ENCODE results near the gene SPATA17.
"Not testable (repeated sequence)": the region's sequence is repeated elsewhere in the genome, so short reads cannot be mapped to it uniquely, and the experiment has no call there.

SPATA17 gene

DNA sequence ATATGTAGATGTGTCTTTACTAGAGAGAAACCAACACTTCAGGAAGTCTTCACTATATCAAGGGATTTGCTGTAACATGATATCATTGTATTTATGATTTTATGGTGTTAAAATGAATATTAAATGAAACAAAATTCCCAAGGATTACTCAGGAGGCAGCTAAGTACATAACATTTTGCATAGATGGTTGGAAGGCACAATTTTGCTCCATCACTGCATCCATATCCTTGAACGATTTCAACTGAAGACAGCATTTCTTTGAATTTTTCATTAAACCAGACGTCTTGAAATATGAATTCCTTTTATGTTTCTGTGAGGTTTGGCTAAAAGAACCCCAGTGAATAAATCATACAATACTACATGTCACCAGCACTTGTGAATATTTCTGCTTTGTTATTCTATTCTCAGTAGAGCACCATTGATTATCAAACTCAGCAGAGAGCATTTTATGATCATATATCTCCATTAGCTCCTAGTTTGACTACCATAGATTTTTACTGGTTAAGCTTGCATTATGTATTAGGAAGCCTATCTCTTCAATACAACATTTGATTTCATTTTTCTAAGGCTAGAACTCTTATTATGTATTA lies 37.3 kb downstream of the SPATA17 start:
- no peak for TF ChIP-seq TAF1 (IDR thresholded peaks at IDR 0.05; ENCODE audit: low read depth, low read length)
- TF ChIP-seq POU2F2 (IDR thresholded peaks at IDR 0.05; ENCODE audit: low read depth, low read length), result no peak
- no peak for TF ChIP-seq POLR2AphosphoS5 (IDR thresholded peaks at IDR 0.05; ENCODE audit: low read depth, low read length)
- no peak for TF ChIP-seq SPI1 (IDR thresholded peaks at IDR 0.05; ENCODE audit: low read depth, low read length)
- no peak for TF ChIP-seq POLR2A (IDR thresholded peaks at IDR 0.05; ENCODE audit: low read depth, low read length)
- TF ChIP-seq PAX5 (IDR thresholded peaks at IDR 0.05; ENCODE audit: insufficient read depth, low read length, severe bottlenecking), result no peak
- DNase-seq (ENCODE audit: insufficient read length, low spot score) (no peak), FAIRE-seq (no peak)

- FAIRE-seq (no peak), DNase-seq (ENCODE audit: insufficient read length, low spot score) (no peak)
- TF ChIP-seq SPI1 (IDR thresholded peaks at IDR 0.05; ENCODE audit: low read depth, low read length) (0 out of 2 replicates have a peak, but pooled peaks have one; percentile 8), POLR2AphosphoS5 (IDR thresholded peaks at IDR 0.05; ENCODE audit: low read depth, low read length) (no peak)
Measured at GRCh38 chr1:217673387-217673786, 42.2 kb downstream of the SPATA17 start.

GRCh38 chr1:217674028-217674729 lies 43.0 kb downstream of the SPATA17 start:
- FAIRE-seq (no peak), DNase-seq (ENCODE audit: insufficient read length, low spot score) (no peak)
- TF ChIP-seq TAF1 (IDR thresholded peaks at IDR 0.05; ENCODE audit: low read depth, low read length) (no peak), SPI1 (IDR thresholded peaks at IDR 0.05; ENCODE audit: low read depth, low read length) (no peak), POLR2AphosphoS5 (IDR thresholded peaks at IDR 0.05; ENCODE audit: low read depth, low read length) (no peak), PAX5 (IDR thresholded peaks at IDR 0.05; ENCODE audit: insufficient read depth, low read length, severe bottlenecking) (no peak)

DNA sequence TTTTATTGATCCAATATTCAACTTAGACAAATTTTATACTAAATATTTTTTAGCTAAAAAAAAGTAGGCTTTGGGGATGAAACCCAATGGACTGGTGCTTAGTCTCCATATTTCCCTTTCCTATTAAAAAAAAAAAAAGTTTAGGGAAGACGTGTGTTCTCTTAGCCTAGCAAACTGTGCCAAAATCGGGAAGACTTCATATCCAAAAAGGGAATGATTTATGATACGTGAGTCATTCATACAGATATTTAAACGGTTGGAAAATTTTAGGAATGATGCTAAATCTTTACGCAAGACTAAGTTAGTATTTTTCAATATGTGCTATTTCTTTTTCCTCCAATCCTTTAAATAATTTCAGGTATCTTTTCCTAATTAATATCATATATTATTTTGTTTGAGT lies 50.7 kb downstream of the SPATA17 start:
- FAIRE-seq, result no peak
- no peak for DNase-seq (ENCODE audit: insufficient read length, low spot score)
- TF ChIP-seq TAF1 (IDR thresholded peaks at IDR 0.05; ENCODE audit: low read depth, low read length), result no peak
- TF ChIP-seq PAX5 (IDR thresholded peaks at IDR 0.05; ENCODE audit: insufficient read depth, low read length, severe bottlenecking), result no peak
- TF ChIP-seq POLR2AphosphoS5 (IDR thresholded peaks at IDR 0.05; ENCODE audit: low read depth, low read length), result no peak
- no peak for TF ChIP-seq SPI1 (IDR thresholded peaks at IDR 0.05; ENCODE audit: low read depth, low read length)
- TF ChIP-seq POLR2A (IDR thresholded peaks at IDR 0.05; ENCODE audit: low read depth, low read length), result no peak
- TF ChIP-seq POU2F2 (IDR thresholded peaks at IDR 0.05; ENCODE audit: low read depth, low read length), result no peak

DNA sequence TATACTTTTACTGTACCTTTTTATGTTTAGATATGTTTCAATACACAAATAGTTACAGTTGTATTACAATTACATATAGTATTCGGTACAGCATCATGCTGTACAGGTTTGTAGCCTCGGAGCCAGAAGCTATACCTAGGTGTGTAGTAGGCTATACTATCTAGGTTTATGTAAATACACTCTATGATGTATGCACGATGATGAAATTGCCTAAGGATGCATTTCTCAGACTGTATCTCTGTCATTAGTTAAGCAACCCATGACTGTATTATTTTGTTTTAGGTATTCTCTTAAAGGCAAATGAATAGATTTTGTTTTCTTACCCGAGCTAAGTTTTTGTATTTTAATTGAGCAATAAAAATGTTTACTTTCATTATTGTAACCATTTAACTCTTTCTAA lies 56.4 kb downstream of the SPATA17 start:
- no peak for FAIRE-seq
- TF ChIP-seq POU2F2 (IDR thresholded peaks at IDR 0.05; ENCODE audit: low read depth, low read length) (no peak), POLR2A (IDR thresholded peaks at IDR 0.05; ENCODE audit: low read depth, low read length) (no peak), PAX5 (IDR thresholded peaks at IDR 0.05; ENCODE audit: insufficient read depth, low read length, severe bottlenecking) (no peak), POLR2AphosphoS5 (IDR thresholded peaks at IDR 0.05; ENCODE audit: low read depth, low read length) (no peak), SPI1 (IDR thresholded peaks at IDR 0.05; ENCODE audit: low read depth, low read length) (no peak), TAF1 (IDR thresholded peaks at IDR 0.05; ENCODE audit: low read depth, low read length) (no peak)
- DNase-seq (ENCODE audit: insufficient read length, low spot score), result no peak

DNA sequence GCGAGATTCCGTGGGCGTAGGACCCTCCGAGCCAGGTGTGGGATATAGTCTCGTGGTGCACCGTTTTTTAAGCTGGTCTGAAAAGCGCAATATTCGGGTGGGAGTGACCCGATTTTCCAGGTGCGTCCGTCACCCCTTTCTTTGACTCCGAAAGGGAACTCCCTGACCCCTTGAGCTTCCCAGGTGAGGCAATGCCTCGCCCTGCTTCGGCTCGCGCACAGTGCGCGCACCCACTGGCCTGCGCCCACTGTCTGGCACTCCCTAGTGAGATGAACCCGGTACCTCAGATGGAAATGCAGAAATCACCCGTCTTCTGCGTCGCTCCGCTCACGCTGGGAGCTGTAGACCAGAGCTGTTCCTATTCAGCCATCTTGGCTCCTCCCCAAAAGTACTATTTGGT lies 65.0 kb downstream of the SPATA17 start:
- not testable (repeated sequence) for FAIRE-seq; DNase-seq (ENCODE audit: insufficient read length, low spot score)

DNA sequence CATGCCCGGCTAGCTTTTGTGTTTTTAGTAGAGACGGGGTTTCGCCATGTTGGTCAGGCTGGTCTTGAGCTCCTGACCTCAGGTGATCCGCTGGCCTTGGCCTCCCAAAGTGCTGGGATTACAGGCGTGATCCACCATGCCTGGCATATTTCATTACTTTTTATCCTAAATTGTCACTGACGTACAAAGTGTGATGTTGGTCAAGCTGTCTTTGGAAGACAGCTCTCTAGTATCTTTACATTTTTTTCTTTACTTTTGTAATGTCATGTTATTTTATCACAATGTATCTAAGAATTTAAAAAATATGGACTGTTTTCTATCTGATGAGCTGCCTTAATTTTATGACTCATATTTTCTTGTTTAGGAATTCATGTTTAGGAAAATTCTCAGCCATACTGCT lies 72.2 kb downstream of the SPATA17 start:
- FAIRE-seq (no peak), DNase-seq (ENCODE audit: insufficient read length, low spot score) (no peak)
- TF ChIP-seq TAF1 (IDR thresholded peaks at IDR 0.05; ENCODE audit: low read depth, low read length) (no peak), PAX5 (IDR thresholded peaks at IDR 0.05; ENCODE audit: insufficient read depth, low read length, severe bottlenecking) (no peak), POU2F2 (IDR thresholded peaks at IDR 0.05; ENCODE audit: low read depth, low read length) (no peak), SPI1 (IDR thresholded peaks at IDR 0.05; ENCODE audit: low read depth, low read length) (no peak), POLR2A (IDR thresholded peaks at IDR 0.05; ENCODE audit: low read depth, low read length) (no peak)

DNA sequence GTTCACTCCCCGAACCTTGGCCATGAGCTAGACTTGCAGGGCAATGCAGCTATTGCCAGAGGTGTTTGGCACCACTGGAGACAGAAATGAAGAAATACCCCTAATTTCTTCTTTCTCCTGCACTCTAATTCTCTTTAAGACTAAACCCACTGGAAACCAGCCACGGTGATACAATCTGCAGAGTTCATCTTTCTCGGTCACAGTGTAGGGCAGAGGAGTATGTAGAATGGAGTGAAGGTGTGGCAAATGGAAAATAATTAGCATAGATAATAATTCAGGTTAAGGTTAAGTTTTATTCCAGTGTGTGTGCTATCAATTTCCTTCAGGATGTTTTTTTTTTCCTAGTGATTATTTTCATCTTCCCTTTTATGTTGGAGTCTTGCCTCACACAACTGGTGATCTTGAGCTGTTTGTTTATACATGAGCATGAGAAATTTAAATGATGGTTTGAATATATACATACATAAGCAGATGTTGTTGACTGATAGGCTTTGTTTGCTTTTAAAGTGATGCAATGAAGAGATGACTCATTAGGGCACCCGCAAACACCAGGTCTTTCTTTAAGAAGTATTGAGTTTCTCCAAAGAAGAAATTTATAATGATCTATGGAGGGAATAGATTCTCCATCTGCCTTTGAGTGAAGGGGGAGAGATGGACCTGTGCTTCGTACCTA lies 81.9 kb downstream of the SPATA17 start:
- FAIRE-seq, result no peak
- TF ChIP-seq TAF1 (IDR thresholded peaks at IDR 0.05; ENCODE audit: low read depth, low read length) (no peak), PAX5 (IDR thresholded peaks at IDR 0.05; ENCODE audit: insufficient read depth, low read length, severe bottlenecking) (no peak), POU2F2 (IDR thresholded peaks at IDR 0.05; ENCODE audit: low read depth, low read length) (no peak), POLR2AphosphoS5 (IDR thresholded peaks at IDR 0.05; ENCODE audit: low read depth, low read length) (no peak), POLR2A (IDR thresholded peaks at IDR 0.05; ENCODE audit: low read depth, low read length) (no peak), SPI1 (IDR thresholded peaks at IDR 0.05; ENCODE audit: low read depth, low read length) (no peak)
- no peak for DNase-seq (ENCODE audit: insufficient read length, low spot score)

DNA sequence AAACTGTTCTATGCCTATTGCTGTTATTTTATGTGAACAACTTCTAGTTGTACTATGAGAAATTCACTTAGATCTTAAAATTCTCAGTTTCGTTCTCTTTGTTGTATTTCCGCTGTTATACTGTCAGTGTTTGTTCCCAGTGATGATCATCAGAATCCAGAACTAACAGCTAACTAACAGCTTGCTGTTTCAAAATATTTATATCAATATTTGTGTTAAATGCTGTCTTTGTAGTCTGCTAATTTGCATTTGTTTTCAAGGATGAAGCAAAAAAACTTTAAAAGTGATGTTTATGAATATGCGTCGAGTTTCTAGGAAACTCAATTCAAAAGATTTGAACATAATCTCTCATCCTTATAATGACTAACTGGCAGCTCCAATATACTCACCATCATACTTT lies 84.5 kb downstream of the SPATA17 start:
- DNase-seq (ENCODE audit: insufficient read length, low spot score) (no peak), FAIRE-seq (no peak)
- TF ChIP-seq SPI1 (IDR thresholded peaks at IDR 0.05; ENCODE audit: low read depth, low read length), result no peak
- no peak for TF ChIP-seq TAF1 (IDR thresholded peaks at IDR 0.05; ENCODE audit: low read depth, low read length)
- TF ChIP-seq POU2F2 (IDR thresholded peaks at IDR 0.05; ENCODE audit: low read depth, low read length), result no peak
- TF ChIP-seq POLR2AphosphoS5 (IDR thresholded peaks at IDR 0.05; ENCODE audit: low read depth, low read length), result no peak
- TF ChIP-seq PAX5 (IDR thresholded peaks at IDR 0.05; ENCODE audit: insufficient read depth, low read length, severe bottlenecking), result no peak
- no peak for TF ChIP-seq POLR2A (IDR thresholded peaks at IDR 0.05; ENCODE audit: low read depth, low read length)

DNA sequence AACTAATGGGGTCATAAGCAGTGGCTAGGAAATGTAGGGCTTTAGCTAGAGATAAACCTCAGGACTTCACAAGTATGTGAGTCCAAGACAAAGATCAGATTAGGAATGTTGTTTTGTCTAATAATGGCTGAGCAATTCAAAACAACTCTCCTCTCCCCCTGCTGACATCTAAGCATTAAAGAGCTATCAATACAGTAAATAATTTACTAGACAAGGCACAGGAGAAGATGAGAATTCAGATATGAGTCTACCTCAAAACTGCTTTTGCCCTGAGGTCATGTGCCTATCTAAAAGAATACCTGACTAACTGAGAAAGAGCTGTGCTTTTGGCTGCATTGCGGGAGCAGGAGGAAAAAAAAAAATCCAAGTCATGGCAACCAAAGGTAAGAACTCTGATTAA lies 86.8 kb downstream of the SPATA17 start:
- no peak for TF ChIP-seq POU2F2 (IDR thresholded peaks at IDR 0.05; ENCODE audit: low read depth, low read length)
- FAIRE-seq (no peak), DNase-seq (ENCODE audit: insufficient read length, low spot score) (no peak)

All from GM12891 (cell line).